DND-41 (cell line): ENCODE results near the gene KRTAP19-5.
"Not testable (repeated sequence)": the region's sequence is repeated elsewhere in the genome, so short reads cannot be mapped to it uniquely, and the experiment has no call there.

Source experiments
- ATAC-seq: fragments of 200-7000 bp; cut with Tn5 transposase; 3 replicates; pipeline ENCODE4 v1.9.1; 2021; ENCODE audit warnings: low read depth; ENCODE audit not compliant: insufficient read depth
- DNase-seq: peaks from one replicate; pipeline ENCODE4 v3.0.0-alpha.2; 2020
- H2AFZ ChIP-seq: 2 replicates; pipeline ENCODE4 v1.6.0; 2012; ENCODE audit warnings: low read depth, low read length
- H3K27ac ChIP-seq: 2 replicates; pipeline ENCODE4 v1.5.1; 2012; ENCODE audit warnings: low read length, inconsistent platforms
- H3K27me3 ChIP-seq: fragments of 200-600 bp; sonication (generic); 2 replicates; pipeline ENCODE4 v1.6.0; 2012; ENCODE audit warnings: low read length, mild to moderate bottlenecking, inconsistent platforms; ENCODE audit not compliant: insufficient read depth, poor library complexity
- H3K36me3 ChIP-seq: 2 replicates; pipeline ENCODE4 v1.5.1; 2012; ENCODE audit warnings: low read length, inconsistent platforms; ENCODE audit not compliant: insufficient read depth
- H3K4me1 ChIP-seq: 2 replicates; pipeline ENCODE4 v1.5.1; 2012; ENCODE audit warnings: mild to moderate bottlenecking, low read length; ENCODE audit not compliant: insufficient read depth
- H3K4me2 ChIP-seq: 2 replicates; pipeline ENCODE4 v1.6.0; 2012; ENCODE audit warnings: mild to moderate bottlenecking, moderate library complexity, low read length, inconsistent platforms; ENCODE audit not compliant: insufficient read depth
- H3K4me3 ChIP-seq, 2 experiments: fragments of 200-600 bp in 1 of 2; shearing (Covaris generic) in 1 of 2; 2 replicates each; pipeline ENCODE4 v1.5.1; 2012 to 2016; ENCODE audit warnings: inconsistent platforms in 2 of 2, low read length in 2 of 2, mild to moderate bottlenecking in 2 of 2, low read depth in 1 of 2, moderate library complexity in 1 of 2
- H3K79me2 ChIP-seq: 2 replicates; pipeline ENCODE4 v1.6.0; 2012; ENCODE audit warnings: low read length, inconsistent platforms; ENCODE audit not compliant: insufficient read depth
- H3K9ac ChIP-seq: 2 replicates; pipeline ENCODE4 v1.6.0; 2012; ENCODE audit warnings: low read depth, mild to moderate bottlenecking, inconsistent platforms, low read length, moderate library complexity
- H3K9me3 ChIP-seq: 2 replicates; pipeline ENCODE4 v1.5.1; 2012; ENCODE audit warnings: low read length, moderate library complexity, mild to moderate bottlenecking, inconsistent platforms; ENCODE audit not compliant: insufficient read depth, severe bottlenecking
- H4K20me1 ChIP-seq: 2 replicates; pipeline ENCODE4 v1.6.0; 2012; ENCODE audit warnings: low read length; ENCODE audit not compliant: insufficient read depth
- EZH2 ChIP-seq: IDR thresholded peaks from 3 replicates; pipeline ENCODE4 v1.6.1; 2012; ENCODE audit warnings: borderline replicate concordance, low read depth, mild to moderate bottlenecking, moderate library complexity, low read length, inconsistent platforms; ENCODE audit not compliant: severe bottlenecking
- TF ChIP-seq, protein P1 (sequence below): IDR thresholded peaks from 2 replicates; pipeline ENCODE4 v1.5.1; 2012; ENCODE audit warnings: borderline replicate concordance, low read length, moderate library complexity, mild to moderate bottlenecking; ENCODE audit not compliant: poor library complexity, severe bottlenecking; ENCODE audit errors: extremely low read depth

Gene KRTAP19-5

DNA sequence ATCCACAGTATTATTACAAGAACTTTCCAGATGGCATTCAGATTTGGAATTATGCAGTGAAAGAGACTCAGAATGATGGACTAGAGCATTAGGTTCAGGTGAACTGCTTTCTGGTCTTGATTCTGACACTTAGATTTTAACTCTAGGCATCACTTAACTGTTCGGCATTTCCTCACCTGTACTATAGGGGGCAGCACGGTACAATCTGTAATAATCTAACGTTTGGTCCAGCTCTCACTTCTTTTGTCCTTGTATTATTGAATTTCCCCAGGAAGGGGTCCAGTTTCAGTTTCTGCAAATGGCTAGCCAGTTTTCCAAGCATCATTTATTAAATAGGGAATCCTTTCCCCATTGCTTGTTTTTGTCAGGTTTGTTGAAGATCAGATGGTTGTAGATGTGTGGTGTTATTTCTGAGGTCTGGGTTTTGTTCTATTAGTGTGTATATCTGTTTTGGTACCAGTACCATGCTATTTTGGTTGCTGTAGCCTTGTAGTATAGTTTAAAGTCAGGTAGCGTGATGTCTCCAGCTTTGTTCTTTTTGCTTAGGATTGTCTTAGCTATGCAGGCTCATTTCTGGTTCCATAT, 3.8 kb upstream of the KRTAP19-5 start:
- H3K9me3 ChIP-seq, H2AFZ ChIP-seq, DNase-seq, H3K9ac ChIP-seq, H3K4me2 ChIP-seq, H3K36me3 ChIP-seq, H3K79me2 ChIP-seq, H3K4me1 ChIP-seq, H3K4me3 ChIP-seq, H3K27me3 ChIP-seq, H3K27ac ChIP-seq, H4K20me1 ChIP-seq, ATAC-seq: not testable (repeated sequence)
- TF ChIP-seq, protein P1, sequence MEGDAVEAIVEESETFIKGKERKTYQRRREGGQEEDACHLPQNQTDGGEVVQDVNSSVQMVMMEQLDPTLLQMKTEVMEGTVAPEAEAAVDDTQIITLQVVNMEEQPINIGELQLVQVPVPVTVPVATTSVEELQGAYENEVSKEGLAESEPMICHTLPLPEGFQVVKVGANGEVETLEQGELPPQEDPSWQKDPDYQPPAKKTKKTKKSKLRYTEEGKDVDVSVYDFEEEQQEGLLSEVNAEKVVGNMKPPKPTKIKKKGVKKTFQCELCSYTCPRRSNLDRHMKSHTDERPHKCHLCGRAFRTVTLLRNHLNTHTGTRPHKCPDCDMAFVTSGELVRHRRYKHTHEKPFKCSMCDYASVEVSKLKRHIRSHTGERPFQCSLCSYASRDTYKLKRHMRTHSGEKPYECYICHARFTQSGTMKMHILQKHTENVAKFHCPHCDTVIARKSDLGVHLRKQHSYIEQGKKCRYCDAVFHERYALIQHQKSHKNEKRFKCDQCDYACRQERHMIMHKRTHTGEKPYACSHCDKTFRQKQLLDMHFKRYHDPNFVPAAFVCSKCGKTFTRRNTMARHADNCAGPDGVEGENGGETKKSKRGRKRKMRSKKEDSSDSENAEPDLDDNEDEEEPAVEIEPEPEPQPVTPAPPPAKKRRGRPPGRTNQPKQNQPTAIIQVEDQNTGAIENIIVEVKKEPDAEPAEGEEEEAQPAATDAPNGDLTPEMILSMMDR, result peak; percentile 51

DNA sequence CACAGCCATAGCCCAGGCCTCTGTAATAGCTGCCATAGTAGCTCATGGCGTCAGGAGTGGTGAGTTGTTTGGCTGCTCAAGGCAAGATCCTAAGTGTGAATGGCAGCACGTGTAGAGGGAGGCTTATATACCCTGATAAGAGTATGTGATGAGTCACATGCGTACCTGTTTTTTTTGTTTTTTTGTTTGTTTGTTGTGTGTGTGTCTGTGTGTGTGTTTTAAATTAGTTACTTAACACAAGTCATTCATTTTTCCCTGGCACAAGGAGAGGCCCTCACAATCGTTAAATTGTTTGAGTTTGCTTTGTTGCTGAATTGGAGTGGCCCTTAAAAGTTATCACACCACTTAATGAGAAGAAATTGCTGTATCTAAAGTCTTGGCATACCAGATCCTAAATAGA, 4.9 kb downstream of the KRTAP19-5 start, which contains the start of gene KRTAP19-4:
TSS of gene KRTAP19-4 (minus strand) at position 101 of the 400 bp plus-strand sequence. CDS start at position 46, 55 bp downstream.
- H3K4me3 ChIP-seq, result no peak within 1 kb of the TSS
- H4K20me1 ChIP-seq, result no peaks in the 10 kb centered on the region
- DNase-seq, result no peak
- H3K4me2 ChIP-seq, result no peak within 1 kb of the TSS
- no peak within 1 kb of the TSS for H2AFZ ChIP-seq
- H3K27ac ChIP-seq, result no peak within 1 kb of the TSS
- H3K9me3 ChIP-seq, result no peaks in the 10 kb centered on the region
- H3K4me1 ChIP-seq, result no peaks in the 10 kb centered on the region
- ATAC-seq, result no peak
- H3K27me3 ChIP-seq, result no peaks in the 10 kb centered on the region
- H3K79me2 ChIP-seq, result no peaks in the 10 kb centered on the region
- H3K9ac ChIP-seq, result no peak within 1 kb of the TSS
- no peak for TF ChIP-seq EZH2
- TF ChIP-seq, protein P1, result no peak
- H3K36me3 ChIP-seq, result no peaks in the 10 kb centered on the region

DNA sequence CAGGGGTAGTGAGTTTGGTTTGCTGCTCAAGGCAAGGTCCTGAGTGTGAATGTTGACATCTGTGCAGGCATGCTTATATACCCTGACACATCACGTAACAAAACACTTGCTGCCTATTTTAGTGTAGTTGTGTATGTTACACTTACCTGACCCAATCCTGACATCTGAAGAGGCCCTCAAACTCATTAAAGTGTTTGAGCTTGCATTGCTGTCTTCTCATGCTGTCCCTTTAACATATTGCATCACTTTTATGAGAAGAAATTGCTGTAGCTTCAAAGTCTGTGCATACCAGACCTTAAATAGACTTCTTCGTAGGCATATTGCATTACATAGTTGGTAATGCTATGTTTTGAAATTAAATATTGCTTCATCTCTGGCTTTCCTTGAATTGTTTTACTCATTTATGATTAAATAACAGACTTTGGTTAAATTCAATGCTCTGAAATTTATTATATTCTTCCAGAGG, 9.9 kb downstream of the KRTAP19-5 start, which contains the start of gene KRTAP19-3:
TSS of gene KRTAP19-3 (minus strand) at position 51 of the 466 bp plus-strand sequence. CDS start 56 bp downstream, outside the sequence.
- Histone ChIP-seq H3K4me3 (no peak within 1 kb of the TSS), H4K20me1 (no peaks in the 10 kb centered on the region), H3K36me3 (no peaks in the 10 kb centered on the region), H3K9ac (no peak within 1 kb of the TSS), H3K27me3 (no peaks in the 10 kb centered on the region), H3K27ac (no peak within 1 kb of the TSS), H3K4me1 (no peaks in the 10 kb centered on the region), H3K9me3 (no peaks in the 10 kb centered on the region), H3K79me2 (no peaks in the 10 kb centered on the region), H3K4me2 (no peak within 1 kb of the TSS), H2AFZ (no peak within 1 kb of the TSS)
- DNase-seq (no peak), ATAC-seq (no peak)
- TF ChIP-seq EZH2, result no peak
- TF ChIP-seq, protein P1, result no peak
